Measurements from ENCODE around the gene PCNP.

GRCh38 chr3:101618726-101619125 lies 44.7 kb downstream of the PCNP start:
- TF ChIP-seq CTCF (IDR thresholded peaks at IDR 0.05) (no peak), POLR2A (IDR thresholded peaks at IDR 0.05) (no peak), EP300 (IDR thresholded peaks at IDR 0.05) (no peak)

Measured in tibial nerve (tissue), 4 donors.